Adrenal gland (tissue), 5 donors: ENCODE data around the gene PTGS2.

ENCODE experiments used
- CTCF ChIP-seq, 6 experiments: fragments of 450-650 bp in 4 of 6; fragments of 200-600 bp in 2 of 6; sonication (generic) in 1 of 6; IDR thresholded peaks; 1 replicate in 5 of 6; 2 replicates in 1 of 6; pipeline versions ENCODE4 v1.5.1 to v1.8.0; 2016 to 2021; ENCODE audit warnings: antibody characterized with exemption in 6 of 6, mild to moderate bottlenecking in 2 of 6, moderate library complexity in 1 of 6
- POLR2A ChIP-seq, 2 donors: fragments of 450-650 bp; IDR thresholded peaks; one replicate each; pipeline ENCODE4 v1.6.1; 2017; ENCODE audit warnings: antibody characterized with exemption in 2 of 2, mild to moderate bottlenecking in 2 of 2, moderate library complexity in 1 of 2
- donor health status: DM: no; HTN: no; CAD: no.

GRCh38 chr1:186683652-186684410, 3.6 kb upstream of the PTGS2 start:
- TF ChIP-seq CTCF (IDR thresholded peaks at IDR 0.05) = no peak
- TF ChIP-seq POLR2A (IDR thresholded peaks at IDR 0.05) = no peak
